ENCODE results near the gene WDR20.

DNA sequence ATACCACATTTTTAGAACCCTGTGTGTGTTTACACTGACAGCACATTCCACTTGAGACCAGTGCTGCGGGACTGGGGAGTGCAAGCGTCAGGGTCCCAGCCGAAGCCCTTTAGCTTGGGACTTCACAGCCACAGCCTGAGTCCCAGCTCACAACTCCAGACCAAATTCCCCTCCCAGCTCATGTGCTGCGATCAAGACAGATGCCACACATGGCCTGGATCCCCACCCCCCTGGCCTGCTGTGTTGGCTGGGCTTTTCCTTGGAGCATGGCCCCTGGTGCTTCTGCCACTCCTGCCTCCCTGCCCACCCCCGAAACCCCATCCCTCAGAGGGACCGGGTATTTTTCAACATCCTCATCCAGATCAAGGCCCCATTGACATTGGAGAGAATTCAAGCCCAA, 63.7 kb downstream of the WDR20 start:
- TF ChIP-seq, protein P1, sequence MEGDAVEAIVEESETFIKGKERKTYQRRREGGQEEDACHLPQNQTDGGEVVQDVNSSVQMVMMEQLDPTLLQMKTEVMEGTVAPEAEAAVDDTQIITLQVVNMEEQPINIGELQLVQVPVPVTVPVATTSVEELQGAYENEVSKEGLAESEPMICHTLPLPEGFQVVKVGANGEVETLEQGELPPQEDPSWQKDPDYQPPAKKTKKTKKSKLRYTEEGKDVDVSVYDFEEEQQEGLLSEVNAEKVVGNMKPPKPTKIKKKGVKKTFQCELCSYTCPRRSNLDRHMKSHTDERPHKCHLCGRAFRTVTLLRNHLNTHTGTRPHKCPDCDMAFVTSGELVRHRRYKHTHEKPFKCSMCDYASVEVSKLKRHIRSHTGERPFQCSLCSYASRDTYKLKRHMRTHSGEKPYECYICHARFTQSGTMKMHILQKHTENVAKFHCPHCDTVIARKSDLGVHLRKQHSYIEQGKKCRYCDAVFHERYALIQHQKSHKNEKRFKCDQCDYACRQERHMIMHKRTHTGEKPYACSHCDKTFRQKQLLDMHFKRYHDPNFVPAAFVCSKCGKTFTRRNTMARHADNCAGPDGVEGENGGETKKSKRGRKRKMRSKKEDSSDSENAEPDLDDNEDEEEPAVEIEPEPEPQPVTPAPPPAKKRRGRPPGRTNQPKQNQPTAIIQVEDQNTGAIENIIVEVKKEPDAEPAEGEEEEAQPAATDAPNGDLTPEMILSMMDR (IDR thresholded peaks at IDR 0.05) = no peak
- no peak for TF ChIP-seq ZFX (IDR thresholded peaks at IDR 0.05; ENCODE audit: borderline replicate concordance)
